NCI-H446 (cell line): ENCODE results near the gene DNAH3.
A peak's percentile ranks its signal among the peaks of the same experiment; 100 is the strongest.
"Not testable (repeated sequence)": the region's sequence is repeated elsewhere in the genome, so short reads cannot be mapped to it uniquely, and the experiment has no call there.

Experiments
- DNase-seq, 2 experiments: peaks; one replicate each; lab custom pipeline; 2025; lab: John Stamatoyannopoulos, UW

The DNAH3 gene

DNA sequence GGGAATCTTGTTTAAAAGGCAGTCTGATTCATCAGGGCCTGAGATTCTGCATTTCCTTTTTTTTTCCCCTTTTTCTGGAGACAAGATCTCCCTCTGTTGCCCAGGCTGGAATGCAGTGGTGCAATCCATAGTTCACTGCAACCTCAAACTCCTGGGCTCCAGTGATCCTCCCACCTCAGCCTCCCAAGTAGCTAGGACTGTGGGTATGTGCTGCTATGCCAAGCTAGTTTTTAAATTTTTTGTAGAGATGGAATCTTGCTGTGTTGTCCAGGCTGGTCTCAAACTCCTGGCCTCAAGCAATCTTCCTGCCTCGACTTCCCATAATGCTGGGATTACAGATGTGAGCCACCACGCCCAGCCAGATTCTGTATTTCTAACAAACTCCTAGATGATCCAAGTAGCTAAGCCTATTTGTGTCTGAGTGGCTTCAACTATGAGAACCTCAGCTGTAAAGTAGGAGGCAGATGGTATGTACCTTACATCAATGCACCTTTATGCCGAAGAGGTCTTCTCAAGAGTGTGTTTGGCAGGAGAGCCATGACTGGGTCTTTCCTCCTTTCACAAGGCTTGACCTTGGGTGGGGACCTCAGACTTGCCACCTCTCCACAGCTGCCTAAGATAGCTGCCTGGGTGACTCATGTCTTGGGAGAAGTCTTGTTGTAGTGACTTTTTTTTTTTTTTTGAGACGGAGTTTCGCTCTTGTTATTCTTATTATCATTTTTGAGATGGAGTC is 18.8 kb upstream of the DNAH3 start:
- no peak for DNase-seq

DNA sequence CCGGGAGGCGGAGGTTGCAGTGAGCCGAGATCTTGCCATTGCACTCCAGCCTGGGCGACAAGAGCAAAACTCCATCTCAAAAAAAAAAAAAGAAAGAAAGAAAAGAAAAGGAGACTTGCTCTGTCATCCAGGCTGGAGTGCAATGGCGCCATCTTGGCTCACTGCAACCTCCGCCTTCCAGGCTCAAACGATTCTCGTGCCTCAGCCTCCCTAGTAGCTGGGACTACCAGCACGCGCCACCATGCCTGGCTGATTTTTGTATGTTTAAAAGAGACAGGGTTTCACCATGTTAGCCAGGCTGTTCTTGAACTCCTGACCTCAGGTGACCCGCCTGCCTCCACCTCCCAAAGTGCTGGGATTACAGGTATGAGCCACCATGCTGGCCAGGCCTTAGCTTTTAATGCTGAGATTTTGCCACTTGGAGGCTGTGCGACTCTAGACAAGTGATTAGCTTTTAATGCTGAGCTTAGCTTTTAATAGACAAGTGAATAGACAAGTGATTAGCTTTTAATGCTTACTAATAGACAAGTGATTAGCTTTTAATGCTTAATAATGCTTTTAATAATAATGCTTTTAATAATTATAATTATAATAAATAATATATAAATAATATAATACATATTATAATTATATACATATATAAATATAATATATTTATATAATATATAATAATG is 17.4 kb upstream of the DNAH3 start:
- DNase-seq = no peak

DNA sequence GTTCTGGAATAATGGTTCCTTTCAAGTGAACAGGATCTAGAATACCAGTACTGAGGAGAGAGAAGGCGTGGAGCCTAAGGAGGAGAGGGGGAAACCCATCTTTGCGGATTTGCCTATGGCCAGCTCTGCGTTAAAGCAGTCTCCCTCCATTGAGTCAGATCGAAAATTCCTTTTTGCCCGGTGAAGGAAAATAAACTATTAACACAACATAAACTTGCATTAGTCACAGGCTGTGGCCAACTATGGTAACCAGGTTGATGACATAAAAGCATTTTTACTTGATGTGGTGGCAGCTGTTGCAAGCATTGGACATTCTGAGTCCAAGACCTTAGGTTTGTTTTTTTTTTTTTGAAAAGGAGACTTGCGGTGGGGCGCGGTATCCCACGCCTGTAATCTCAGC is 16.7 kb upstream of the DNAH3 start:
- no peak for DNase-seq

GRCh38 chr16:21166561-21166961 is 15.9 kb upstream of the DNAH3 start:
- DNase-seq = no peak

DNA sequence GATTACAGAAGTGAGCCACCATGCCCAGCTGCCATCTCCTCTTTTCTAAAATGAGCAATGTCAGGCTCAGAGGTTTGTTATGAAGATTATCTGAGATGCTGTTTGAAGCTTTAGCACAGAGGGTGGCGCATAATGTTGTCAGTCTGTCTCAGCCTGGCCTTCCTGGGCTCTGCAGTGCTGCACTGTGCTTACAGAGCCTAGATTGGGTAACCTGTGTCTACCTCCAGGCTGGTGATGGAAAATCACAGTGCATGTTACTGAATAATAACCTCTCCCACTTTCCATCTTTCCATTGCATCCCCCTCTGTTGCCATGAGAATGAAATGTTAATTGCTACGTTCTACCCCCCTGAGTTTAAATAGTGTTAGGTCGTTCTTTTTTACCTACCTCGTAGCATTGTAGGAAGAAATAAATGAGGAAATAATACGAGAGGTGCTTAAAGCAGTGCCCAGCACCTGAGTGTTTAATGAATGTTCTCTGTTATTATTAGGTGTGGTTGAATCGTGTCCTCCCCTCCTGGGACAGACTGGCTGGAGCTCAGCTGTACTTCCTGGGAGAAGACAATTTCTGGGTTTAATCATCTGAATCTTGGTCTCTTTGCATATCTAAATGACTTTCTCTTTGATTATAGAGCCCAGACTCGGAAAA is 14.0 kb upstream of the DNAH3 start:
- DNase-seq = no peak

GRCh38 chr16:21163576-21163975 is 12.9 kb upstream of the DNAH3 start:
- DNase-seq = no peak

DNA sequence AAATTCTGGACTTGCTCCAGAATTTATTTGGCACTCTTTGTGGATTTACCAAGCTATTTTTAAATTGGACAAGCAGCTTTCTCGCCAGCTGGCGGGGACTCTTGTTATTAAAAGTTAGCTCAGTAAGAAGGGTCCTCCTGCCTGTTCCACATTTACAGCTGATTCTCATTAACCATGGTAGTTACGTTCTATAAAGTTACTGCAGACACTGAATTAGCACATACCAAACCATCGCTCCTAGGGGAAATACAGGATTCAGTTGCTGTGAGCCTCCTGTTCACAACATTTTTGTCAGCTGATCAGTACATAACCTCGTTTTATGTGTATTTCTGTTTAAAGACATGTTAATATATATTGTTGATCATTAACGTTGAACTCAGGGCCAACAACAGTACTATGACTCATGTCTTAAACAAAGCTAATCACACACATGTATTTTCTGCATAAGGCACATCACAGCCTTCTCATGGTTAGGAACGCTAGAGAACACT is 12.1 kb upstream of the DNAH3 start:
- DNase-seq = peak; percentile 33 to 82

DNA sequence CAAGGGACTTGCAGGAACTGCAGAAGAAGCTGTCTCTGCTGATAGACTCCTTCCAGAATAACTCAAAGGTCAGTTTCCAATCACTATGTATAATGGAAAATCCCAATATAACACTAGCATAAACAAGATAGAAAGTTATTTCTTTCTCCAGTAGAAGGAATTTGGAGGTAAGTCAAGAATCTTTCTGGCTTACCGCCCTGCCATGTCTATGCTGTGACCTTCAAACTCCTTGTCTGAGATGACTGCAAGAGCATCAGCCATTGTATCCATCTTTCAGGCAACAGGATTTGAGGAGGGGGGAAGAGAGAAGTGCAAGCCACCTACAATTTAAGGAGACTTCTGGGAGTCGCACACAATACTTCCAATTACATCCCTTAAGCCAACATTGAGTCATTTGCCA is 10.6 kb upstream of the DNAH3 start:
- DNase-seq = no peak

DNA sequence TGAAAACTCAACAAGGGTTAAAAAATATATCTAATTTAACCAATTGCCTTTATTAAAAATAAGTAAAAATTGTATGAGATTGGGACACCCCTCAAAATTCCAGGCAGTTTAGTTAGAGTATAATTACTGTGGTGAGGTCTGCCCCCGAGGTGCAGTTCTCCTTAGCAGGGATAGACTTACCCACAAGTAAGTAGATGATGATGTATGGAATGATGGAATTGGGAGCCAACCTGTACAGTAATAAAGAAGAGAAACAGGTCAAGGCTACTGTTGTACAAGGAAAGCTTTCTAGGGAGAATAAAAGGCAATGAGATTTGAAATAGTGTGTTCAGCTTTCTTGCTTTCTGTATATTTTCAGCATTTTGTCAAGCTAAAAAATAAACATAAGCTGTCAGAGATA is 9.6 kb upstream of the DNAH3 start:
- no peak for DNase-seq

DNA sequence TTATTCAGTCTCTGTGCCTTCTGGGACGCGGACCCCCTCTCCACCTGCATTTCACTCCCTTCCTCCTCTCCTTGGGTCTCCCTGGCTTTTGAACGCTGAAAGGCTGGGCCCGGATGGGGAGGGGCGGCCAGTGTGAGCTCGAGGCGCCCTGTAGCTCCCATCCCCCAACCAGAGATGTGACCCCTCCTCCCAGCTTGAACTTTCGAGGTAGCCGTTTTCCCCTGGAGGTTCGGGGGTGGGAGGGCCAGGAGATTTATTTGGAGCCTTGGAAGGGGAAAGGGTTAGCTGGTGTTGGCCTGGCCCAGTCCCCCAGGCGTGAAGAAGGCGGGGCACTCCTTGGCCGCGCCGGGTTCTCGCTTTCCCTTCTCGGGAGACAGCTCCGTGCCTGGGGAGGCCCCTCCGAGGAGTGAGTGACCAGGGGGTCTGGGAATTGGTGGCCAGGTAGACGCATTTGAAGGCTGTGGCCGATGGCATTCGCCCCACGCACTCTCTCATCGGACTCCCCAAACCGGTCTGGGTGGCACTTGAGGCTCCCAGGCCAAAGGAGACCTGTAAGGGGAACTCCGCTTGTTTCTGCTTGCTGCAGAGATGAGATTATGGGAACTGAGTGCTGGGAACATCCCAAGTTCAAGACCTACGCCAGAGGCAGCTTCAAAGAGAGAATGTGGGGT is 8.8 kb upstream of the DNAH3 start:
- DNase-seq = no peak

DNA sequence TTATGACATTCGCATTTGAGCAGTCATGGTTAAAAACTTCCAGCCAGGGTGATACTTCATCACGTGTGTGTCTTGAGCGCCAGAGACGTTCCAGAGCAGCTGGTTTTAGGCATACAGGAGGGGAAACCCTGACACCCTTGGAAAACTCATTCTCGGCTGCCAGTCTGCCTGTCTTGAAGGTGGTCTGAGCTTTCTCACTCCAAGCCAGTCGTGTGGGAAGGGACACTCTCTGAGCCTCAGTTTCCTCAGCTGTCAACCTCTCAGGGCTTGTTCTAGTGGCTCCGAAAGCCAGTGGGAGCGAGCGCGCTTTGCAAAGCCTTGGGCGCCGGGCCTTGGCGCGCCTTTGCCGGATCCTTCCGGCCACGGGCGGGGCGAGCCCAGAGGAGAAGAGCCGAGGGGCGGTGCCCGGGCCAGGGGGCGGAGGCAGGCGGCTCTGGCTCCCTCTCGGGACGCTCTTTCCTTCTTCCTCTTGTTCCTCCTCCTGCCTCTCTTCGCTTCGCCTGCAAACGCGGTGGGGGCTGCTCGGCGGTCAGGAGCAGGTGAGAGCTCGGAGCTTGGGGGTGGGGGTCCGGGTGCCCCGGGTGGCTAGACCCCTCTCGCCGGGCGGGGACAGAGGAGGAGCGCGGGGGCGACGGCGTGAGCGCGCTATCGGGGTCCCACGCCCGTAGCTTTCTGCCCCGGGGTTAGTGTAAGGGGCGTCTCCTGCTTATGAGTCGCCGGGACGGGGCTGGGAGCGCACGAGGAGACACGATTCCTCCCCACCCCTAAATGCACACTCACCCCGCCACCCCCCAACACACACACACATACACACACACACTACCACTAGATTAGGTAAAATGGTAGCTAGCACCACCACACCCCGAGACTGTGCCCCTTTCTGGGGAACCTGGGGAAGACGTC is 7.8 kb upstream of the DNAH3 start, which contains the start of gene LDAF1:
Gene LDAF1 (plus strand): TSS at position 467 of the 903 bp plus-strand sequence. CDS start 2,509 bp downstream, outside the sequence.
- peak; percentile 7 to 80 for DNase-seq

DNA sequence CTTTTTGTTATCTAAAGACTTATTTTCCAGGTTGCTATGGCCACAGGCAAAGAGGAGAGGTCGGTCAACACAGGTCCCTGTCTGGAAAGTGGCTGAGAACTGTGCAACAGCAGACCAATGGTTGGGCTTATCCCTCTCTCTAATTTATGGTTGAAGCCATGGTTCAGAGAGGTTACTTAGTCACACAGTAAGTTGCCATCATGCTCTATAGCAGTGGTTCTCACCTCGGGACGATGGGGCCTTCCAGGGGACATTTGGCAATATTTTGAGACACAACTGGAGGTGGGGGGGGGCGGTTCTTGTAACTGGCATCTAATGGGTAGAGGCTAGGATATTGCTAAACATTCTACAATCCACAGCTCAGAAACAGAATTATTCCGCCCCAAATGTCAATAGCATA is 7.0 kb upstream of the DNAH3 start:
- DNase-seq = no peak

GRCh38 chr16:21156767-21157467 is 6.3 kb upstream of the DNAH3 start:
- peak; percentile 18 to 76 for DNase-seq

DNA sequence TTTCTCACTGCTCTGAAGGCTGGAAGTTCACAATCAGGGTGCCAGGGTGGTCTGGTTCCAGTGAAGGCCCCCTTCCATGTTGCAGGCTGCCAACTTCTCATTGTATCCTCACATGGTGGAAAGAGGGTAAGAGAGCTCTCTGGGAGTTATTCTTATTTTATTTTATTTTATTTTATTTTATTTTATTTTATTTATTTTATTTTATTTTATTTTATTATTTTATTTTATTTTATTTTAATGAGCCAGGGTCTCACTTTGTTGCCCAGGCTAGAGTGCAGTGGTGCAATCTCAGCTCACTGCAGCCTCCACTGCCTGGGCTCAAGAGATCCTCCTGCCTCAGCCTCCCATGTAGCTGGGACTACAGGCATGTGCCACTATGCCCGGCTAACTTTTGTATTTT is 5.4 kb upstream of the DNAH3 start:
- not testable (repeated sequence) for DNase-seq

DNA sequence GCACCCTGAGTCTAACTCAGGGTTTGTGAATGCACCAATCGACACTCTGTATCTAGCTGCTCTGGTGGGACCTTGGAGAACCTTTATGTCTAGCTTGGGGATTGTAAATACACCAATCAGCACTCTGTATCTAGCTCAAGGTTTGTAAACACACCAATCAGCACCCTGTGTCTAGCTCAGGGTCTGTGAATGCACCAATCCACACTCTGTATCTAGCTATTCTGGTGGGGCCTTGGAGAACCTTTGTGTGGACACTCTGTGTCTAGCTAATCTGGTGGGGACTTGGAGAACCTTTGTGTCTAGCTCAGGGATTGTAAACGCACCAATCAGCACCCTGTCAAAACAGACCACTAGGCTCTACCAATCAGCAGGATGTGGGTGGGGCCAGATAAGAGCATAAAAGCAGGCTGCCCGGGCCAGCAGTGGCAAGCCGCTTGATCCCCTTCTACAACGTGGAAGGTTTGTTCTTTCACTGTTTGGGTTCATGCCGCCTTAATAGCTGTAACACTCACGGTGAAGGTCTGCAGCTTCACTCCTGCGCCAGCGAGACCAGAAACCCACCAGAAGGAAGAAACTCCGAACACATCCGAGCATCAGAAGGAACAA is 2.6 kb upstream of the DNAH3 start:
- DNase-seq = not testable (repeated sequence)

- DNase-seq = not testable (repeated sequence)
These were observed 1.7 kb upstream of the DNAH3 start for GRCh38 chr16:21152160-21153030.

DNA sequence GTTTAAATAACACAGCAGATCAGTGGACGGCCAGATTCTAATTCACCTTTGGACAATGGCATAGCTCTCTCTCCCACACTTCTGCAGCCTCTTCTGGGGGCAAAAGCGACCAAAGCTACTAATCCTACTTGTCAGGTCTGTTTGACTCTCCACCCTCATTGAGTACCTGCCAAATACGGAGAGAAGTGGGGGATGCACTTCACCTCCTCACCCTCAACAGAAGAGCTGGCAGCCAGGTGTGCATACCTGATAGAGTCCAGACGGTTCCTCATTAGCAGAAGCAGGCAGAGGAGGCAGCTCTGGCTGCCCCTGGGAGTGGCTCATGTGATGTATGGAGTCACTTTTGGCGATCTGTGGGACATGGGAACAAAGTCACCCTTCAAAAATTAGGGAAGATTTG is 4.9 kb downstream of the DNAH3 start:
- DNase-seq = no peak

GRCh38 chr16:21134053-21134452 is 16.6 kb downstream of the DNAH3 start:
- DNase-seq = no peak

- no peak for DNase-seq
These were observed 19.8 kb downstream of the DNAH3 start for GRCh38 chr16:21130811-21131210.
